ENCODE data around the gene ZSCAN31.
"Not testable (repeated sequence)": the region's sequence is repeated elsewhere in the genome, so short reads cannot be mapped to it uniquely, and the experiment has no call there.

ZSCAN31 gene

GRCh38 chr6:28323813-28324424 is 12.0 kb downstream of the ZSCAN31 start:
- no peak overlapping the region for H3K9ac ChIP-seq (ENCODE audit: low read depth in 1 of 2, low read length in 2 of 2)
- H3K9me3 ChIP-seq (ENCODE audit: control insufficient read depth in 2 of 2, low read length in 2 of 2): peaks cover 13 to 21% of the 10 kb centered on the region in 2 donors
- no peaks in the 10 kb centered on the region for H3K4me1 ChIP-seq (ENCODE audit: control insufficient read depth in 2 of 2, insufficient read depth in 2 of 2, low read length in 2 of 2)
- H3K4me3 ChIP-seq (ENCODE audit: low read length in 2 of 2): no peak overlapping the region
- peaks cover 19 to 27% of the 10 kb centered on the region in 2 donors for H3K36me3 ChIP-seq (ENCODE audit: control insufficient read depth in 2 of 2, insufficient read depth in 2 of 2, low read length in 2 of 2)
- no peak overlapping the region for H3K27ac ChIP-seq (ENCODE audit: low read depth in 2 of 2, low read length in 2 of 2)
- H3K27me3 ChIP-seq (ENCODE audit: control insufficient read depth in 2 of 2, insufficient read depth in 2 of 2, low read length in 2 of 2): no peaks in the 10 kb centered on the region

GRCh38 chr6:28322661-28323060 is 13.3 kb downstream of the ZSCAN31 start:
- H3K4me3 ChIP-seq (ENCODE audit: low read length in 2 of 2): no peak overlapping the region
- H3K4me1 ChIP-seq (ENCODE audit: control insufficient read depth in 2 of 2, insufficient read depth in 2 of 2, low read length in 2 of 2): no peaks in the 10 kb centered on the region
- H3K36me3 ChIP-seq (ENCODE audit: control insufficient read depth in 2 of 2, insufficient read depth in 2 of 2, low read length in 2 of 2): peaks cover 17 to 25% of the 10 kb centered on the region in 2 donors
- no peaks in the 10 kb centered on the region for H3K27me3 ChIP-seq (ENCODE audit: control insufficient read depth in 2 of 2, insufficient read depth in 2 of 2, low read length in 2 of 2)
- H3K27ac ChIP-seq (ENCODE audit: low read depth in 2 of 2, low read length in 2 of 2): no peak overlapping the region
- no peak overlapping the region for H3K9ac ChIP-seq (ENCODE audit: low read depth in 1 of 2, low read length in 2 of 2)
- H3K9me3 ChIP-seq (ENCODE audit: control insufficient read depth in 2 of 2, low read length in 2 of 2): peaks cover 13 to 21% of the 10 kb centered on the region in 2 donors

GRCh38 chr6:28317866-28318265 is 18.1 kb downstream of the ZSCAN31 start:
- H3K4me3 ChIP-seq (ENCODE audit: low read length in 2 of 2); H3K27me3 ChIP-seq (ENCODE audit: control insufficient read depth in 2 of 2, insufficient read depth in 2 of 2, low read length in 2 of 2); H3K9ac ChIP-seq (ENCODE audit: low read depth in 1 of 2, low read length in 2 of 2); H3K36me3 ChIP-seq (ENCODE audit: control insufficient read depth in 2 of 2, insufficient read depth in 2 of 2, low read length in 2 of 2); H3K9me3 ChIP-seq (ENCODE audit: control insufficient read depth in 2 of 2, low read length in 2 of 2); H3K27ac ChIP-seq (ENCODE audit: low read depth in 2 of 2, low read length in 2 of 2); H3K4me1 ChIP-seq (ENCODE audit: control insufficient read depth in 2 of 2, insufficient read depth in 2 of 2, low read length in 2 of 2): not testable (repeated sequence)

GRCh38 chr6:28315628-28316027 is 20.3 kb downstream of the ZSCAN31 start:
- Histone ChIP-seq H3K9me3 (ENCODE audit: control insufficient read depth in 2 of 2, low read length in 2 of 2) (peaks cover 0 to 3% of the 10 kb centered on the region in 2 donors), H3K4me1 (ENCODE audit: control insufficient read depth in 2 of 2, insufficient read depth in 2 of 2, low read length in 2 of 2) (no peaks in the 10 kb centered on the region), H3K27ac (ENCODE audit: low read depth in 2 of 2, low read length in 2 of 2) (no peak overlapping the region), H3K36me3 (ENCODE audit: control insufficient read depth in 2 of 2, insufficient read depth in 2 of 2, low read length in 2 of 2) (no peaks in the 10 kb centered on the region), H3K27me3 (ENCODE audit: control insufficient read depth in 2 of 2, insufficient read depth in 2 of 2, low read length in 2 of 2) (no peaks in the 10 kb centered on the region), H3K4me3 (ENCODE audit: low read length in 2 of 2) (no peak overlapping the region), H3K9ac (ENCODE audit: low read depth in 1 of 2, low read length in 2 of 2) (no peak overlapping the region)

- H3K27me3 ChIP-seq (ENCODE audit: control insufficient read depth in 2 of 2, insufficient read depth in 2 of 2, low read length in 2 of 2): no peaks in the 10 kb centered on the region
- no peaks in the 10 kb centered on the region for H3K4me1 ChIP-seq (ENCODE audit: control insufficient read depth in 2 of 2, insufficient read depth in 2 of 2, low read length in 2 of 2)
- no peaks in the 10 kb centered on the region for H3K36me3 ChIP-seq (ENCODE audit: control insufficient read depth in 2 of 2, insufficient read depth in 2 of 2, low read length in 2 of 2)
- peaks cover 0 to 3% of the 10 kb centered on the region in 2 donors for H3K9me3 ChIP-seq (ENCODE audit: control insufficient read depth in 2 of 2, low read length in 2 of 2)
- H3K9ac ChIP-seq (ENCODE audit: low read depth in 1 of 2, low read length in 2 of 2): no peak overlapping the region
- H3K27ac ChIP-seq (ENCODE audit: low read depth in 2 of 2, low read length in 2 of 2): no peak overlapping the region
- no peak overlapping the region for H3K4me3 ChIP-seq (ENCODE audit: low read length in 2 of 2)
Measured at GRCh38 chr6:28312939-28313338, 23.0 kb downstream of the ZSCAN31 start.

- H3K4me1 ChIP-seq (ENCODE audit: control insufficient read depth in 2 of 2, insufficient read depth in 2 of 2, low read length in 2 of 2): no peaks in the 10 kb centered on the region
- H3K27ac ChIP-seq (ENCODE audit: low read depth in 2 of 2, low read length in 2 of 2): no peak overlapping the region
- H3K27me3 ChIP-seq (ENCODE audit: control insufficient read depth in 2 of 2, insufficient read depth in 2 of 2, low read length in 2 of 2): no peaks in the 10 kb centered on the region
- no peaks in the 10 kb centered on the region for H3K36me3 ChIP-seq (ENCODE audit: control insufficient read depth in 2 of 2, insufficient read depth in 2 of 2, low read length in 2 of 2)
- no peak overlapping the region for H3K4me3 ChIP-seq (ENCODE audit: low read length in 2 of 2)
- no peak overlapping the region for H3K9ac ChIP-seq (ENCODE audit: low read depth in 1 of 2, low read length in 2 of 2)
- H3K9me3 ChIP-seq (ENCODE audit: control insufficient read depth in 2 of 2, low read length in 2 of 2): peaks cover 0 to 3% of the 10 kb centered on the region in 2 donors
Measured at GRCh38 chr6:28311139-28311823, 24.7 kb downstream of the ZSCAN31 start.

- not testable (repeated sequence) for H3K27me3 ChIP-seq (ENCODE audit: control insufficient read depth in 2 of 2, insufficient read depth in 2 of 2, low read length in 2 of 2); H3K27ac ChIP-seq (ENCODE audit: low read depth in 2 of 2, low read length in 2 of 2); H3K4me3 ChIP-seq (ENCODE audit: low read length in 2 of 2); H3K36me3 ChIP-seq (ENCODE audit: control insufficient read depth in 2 of 2, insufficient read depth in 2 of 2, low read length in 2 of 2); H3K9me3 ChIP-seq (ENCODE audit: control insufficient read depth in 2 of 2, low read length in 2 of 2); H3K4me1 ChIP-seq (ENCODE audit: control insufficient read depth in 2 of 2, insufficient read depth in 2 of 2, low read length in 2 of 2); H3K9ac ChIP-seq (ENCODE audit: low read depth in 1 of 2, low read length in 2 of 2)
Measured at GRCh38 chr6:28306363-28306762, 29.6 kb downstream of the ZSCAN31 start.

GRCh38 chr6:28303570-28303969 is 32.4 kb downstream of the ZSCAN31 start:
- Histone ChIP-seq H3K27me3 (ENCODE audit: control insufficient read depth in 2 of 2, insufficient read depth in 2 of 2, low read length in 2 of 2) (no peaks in the 10 kb centered on the region), H3K9me3 (ENCODE audit: control insufficient read depth in 2 of 2, low read length in 2 of 2) (no peaks in the 10 kb centered on the region), H3K4me3 (ENCODE audit: low read length in 2 of 2) (no peak overlapping the region), H3K27ac (ENCODE audit: low read depth in 2 of 2, low read length in 2 of 2) (no peak overlapping the region), H3K4me1 (ENCODE audit: control insufficient read depth in 2 of 2, insufficient read depth in 2 of 2, low read length in 2 of 2) (no peaks in the 10 kb centered on the region), H3K9ac (ENCODE audit: low read depth in 1 of 2, low read length in 2 of 2) (no peak overlapping the region), H3K36me3 (ENCODE audit: control insufficient read depth in 2 of 2, insufficient read depth in 2 of 2, low read length in 2 of 2) (no peaks in the 10 kb centered on the region)

GRCh38 chr6:28296520-28297060 is 39.4 kb downstream of the ZSCAN31 start:
- H3K9ac ChIP-seq (ENCODE audit: low read depth in 1 of 2, low read length in 2 of 2): no peak overlapping the region
- H3K4me1 ChIP-seq (ENCODE audit: control insufficient read depth in 2 of 2, insufficient read depth in 2 of 2, low read length in 2 of 2): no peaks in the 10 kb centered on the region
- no peaks in the 10 kb centered on the region for H3K27me3 ChIP-seq (ENCODE audit: control insufficient read depth in 2 of 2, insufficient read depth in 2 of 2, low read length in 2 of 2)
- H3K4me3 ChIP-seq (ENCODE audit: low read length in 2 of 2): no peak overlapping the region
- H3K9me3 ChIP-seq (ENCODE audit: control insufficient read depth in 2 of 2, low read length in 2 of 2): no peaks in the 10 kb centered on the region
- H3K27ac ChIP-seq (ENCODE audit: low read depth in 2 of 2, low read length in 2 of 2): no peak overlapping the region
- H3K36me3 ChIP-seq (ENCODE audit: control insufficient read depth in 2 of 2, insufficient read depth in 2 of 2, low read length in 2 of 2): no peaks in the 10 kb centered on the region

- no peak overlapping the region for H3K4me3 ChIP-seq (ENCODE audit: low read length in 2 of 2)
- no peaks in the 10 kb centered on the region for H3K9me3 ChIP-seq (ENCODE audit: control insufficient read depth in 2 of 2, low read length in 2 of 2)
- H3K9ac ChIP-seq (ENCODE audit: low read depth in 1 of 2, low read length in 2 of 2): no peak overlapping the region
Measured at GRCh38 chr6:28295326-28295725, 40.6 kb downstream of the ZSCAN31 start.

More at GRCh38 chr6:28295326-28295725, 40.6 kb downstream of the ZSCAN31 start:
- Histone ChIP-seq H3K36me3 (ENCODE audit: control insufficient read depth in 2 of 2, insufficient read depth in 2 of 2, low read length in 2 of 2) (no peaks in the 10 kb centered on the region), H3K4me1 (ENCODE audit: control insufficient read depth in 2 of 2, insufficient read depth in 2 of 2, low read length in 2 of 2) (no peaks in the 10 kb centered on the region), H3K27ac (ENCODE audit: low read depth in 2 of 2, low read length in 2 of 2) (no peak overlapping the region), H3K27me3 (ENCODE audit: control insufficient read depth in 2 of 2, insufficient read depth in 2 of 2, low read length in 2 of 2) (no peaks in the 10 kb centered on the region)

Measured in mucosa of rectum (tissue), 2 donors.